IMR-90 (cell line): Measurements from ENCODE around the gene PPP2R2D. TPM values are rescaled to one million over a fixed set of nuclear protein-coding genes. Genes with fewer than 3 reads are reported as not detected.

ENCODE experiments used
- ATAC-seq: fragments of 200-7000 bp; cut with Tn5 transposase; 2 replicates; pipeline ENCODE4 v1.9.1; 2020; ENCODE audit warnings: low read depth, mild to moderate bottlenecking, moderate library complexity
- BruUV-seq: library from RNA; stranded (reverse); fragments of 400-500 nt; replicated peaks from 2 replicates; lab custom pipeline; 2021; lab: Mats Ljungman, UMichigan
- CTCF ChIA-PET: fragments of 300-600 bp; formaldehyde crosslinking; extraction: SDS; loops from one replicate; lab custom pipeline; 2021; ENCODE audit warnings: antibody characterized with exemption; lab: Yijun Ruan, JAX
- POLR2A ChIA-PET: fragments of 300-600 bp; sonication (Branson Sonifier 250); formaldehyde crosslinking; loops from one replicate; lab custom pipeline; 2022; ENCODE audit warnings: antibody characterized with exemption; ENCODE audit not compliant: unreplicated experiment; lab: Charles Lee
- DNase-seq: peaks from one replicate; pipeline ENCODE4 v3.0.0; 2013
- H2AFZ ChIP-seq: replicated peaks from 2 replicates; pipeline ENCODE3; 2013; ENCODE audit warnings: low read length, mild to moderate bottlenecking; ENCODE audit not compliant: poor library complexity
- H2AK5ac ChIP-seq: 2 replicates; pipeline ENCODE4 v1.6.1; 2013; ENCODE audit warnings: low read depth, low read length, inconsistent platforms
- H2AK9ac ChIP-seq: replicated peaks from 2 replicates; pipeline ENCODE3; 2013; ENCODE audit warnings: mild to moderate bottlenecking, low read depth, low read length, moderate library complexity; ENCODE audit not compliant: poor library complexity
- H2BK120ac ChIP-seq: 2 replicates; pipeline ENCODE4 v1.6.1; 2013; ENCODE audit warnings: low read depth, low read length, inconsistent platforms
- H2BK15ac ChIP-seq: 3 replicates; pipeline ENCODE4 v1.6.1; 2013; ENCODE audit warnings: low read depth, low read length, inconsistent platforms
- H2BK20ac ChIP-seq: 2 replicates; pipeline ENCODE4 v1.6.1; 2013; ENCODE audit warnings: low read depth, mild to moderate bottlenecking, inconsistent platforms, low read length, moderate library complexity
- H2BK5ac ChIP-seq: 2 replicates; pipeline ENCODE4 v1.6.1; 2013; ENCODE audit warnings: mild to moderate bottlenecking, low read depth, low read length, inconsistent platforms; ENCODE audit not compliant: poor library complexity, severe bottlenecking
- H3K14ac ChIP-seq: replicated peaks from 2 replicates; pipeline ENCODE4 v1.6.1; 2013; ENCODE audit warnings: low read depth, low read length, inconsistent platforms
- H3K18ac ChIP-seq: 2 replicates; pipeline ENCODE4 v1.6.1; 2013; ENCODE audit warnings: low read depth, low read length, control low read depth
- H3K23ac ChIP-seq: 2 replicates; pipeline ENCODE4 v1.6.1; 2013; ENCODE audit warnings: low read depth, low read length, inconsistent platforms
- H3K27ac ChIP-seq: 2 replicates; pipeline ENCODE4 v1.5.1; 2013; ENCODE audit warnings: mild to moderate bottlenecking, control low read depth, low read length; ENCODE audit not compliant: insufficient read depth
- H3K27me3 ChIP-seq: 2 replicates; pipeline ENCODE4 v1.6.1; 2013; ENCODE audit warnings: low read length; ENCODE audit not compliant: control insufficient read depth, insufficient read depth
- H3K36me3 ChIP-seq: 2 replicates; pipeline ENCODE4 v1.6.1; 2013; ENCODE audit warnings: low read length, mixed read lengths; ENCODE audit not compliant: control insufficient read depth, insufficient read depth
- H3K4ac ChIP-seq: 2 replicates; pipeline ENCODE4 v1.6.1; 2013; ENCODE audit warnings: low read depth, low read length, inconsistent platforms
- H3K4me1 ChIP-seq: 2 replicates; pipeline ENCODE4 v1.6.1; 2013; ENCODE audit warnings: low read length, mixed read lengths; ENCODE audit not compliant: control insufficient read depth, insufficient read depth
- H3K4me2 ChIP-seq: 2 replicates; pipeline ENCODE4 v1.6.1; 2013; ENCODE audit warnings: low read depth, mild to moderate bottlenecking, control low read depth, low read length, moderate library complexity
- H3K4me3 ChIP-seq: 2 replicates; pipeline ENCODE4 v1.5.1; 2013; ENCODE audit warnings: low read depth, mild to moderate bottlenecking, control low read depth, low read length, moderate library complexity; ENCODE audit not compliant: insufficient read depth
- H3K56ac ChIP-seq: 2 replicates; pipeline ENCODE4 v1.6.1; 2013; ENCODE audit warnings: low read length, inconsistent platforms; ENCODE audit not compliant: insufficient read depth; ENCODE audit errors: extremely low read depth
- H3K79me1 ChIP-seq, 2 experiments: 2 replicates each; pipeline ENCODE4 v1.6.1; 2013; ENCODE audit warnings: low read length in 2 of 2, inconsistent platforms in 1 of 2, low read depth in 1 of 2
- H3K9ac ChIP-seq: 2 replicates; pipeline ENCODE4 v1.6.1; 2013; ENCODE audit warnings: low read depth, low read length, control low read depth
- H3K9me1 ChIP-seq: 2 replicates; pipeline ENCODE4 v1.6.1; 2013; ENCODE audit warnings: low read length, inconsistent platforms; ENCODE audit not compliant: insufficient read depth
- H3K9me3 ChIP-seq: 2 replicates; pipeline ENCODE4 v1.6.1; 2013; ENCODE audit warnings: low read length; ENCODE audit not compliant: control insufficient read depth, insufficient read depth
- H4K20me1 ChIP-seq: 2 replicates; pipeline ENCODE4 v1.6.1; 2013; ENCODE audit warnings: low read length, inconsistent platforms; ENCODE audit not compliant: insufficient read depth
- H4K5ac ChIP-seq: 2 replicates; pipeline ENCODE4 v1.6.1; 2013; ENCODE audit warnings: mild to moderate bottlenecking, low read depth, low read length, control low read depth
- H4K8ac ChIP-seq, 2 experiments: 2 replicates each; pipeline ENCODE4 v1.6.1; 2013; ENCODE audit warnings: low read depth in 2 of 2, low read length in 2 of 2, control low read depth in 1 of 2, inconsistent platforms in 1 of 2
- H4K91ac ChIP-seq: 2 replicates; pipeline ENCODE4 v1.6.1; 2013; ENCODE audit warnings: low read depth, low read length, inconsistent platforms; ENCODE audit not compliant: insufficient read depth
- BHLHE40 ChIP-seq: fragments of 150-350 bp; IDR thresholded peaks from 2 replicates; pipeline ENCODE4 v1.6.1; 2016; ENCODE audit warnings: mild to moderate bottlenecking, low read depth, low read length
- CEBPB ChIP-seq: IDR thresholded peaks from 2 replicates; pipeline ENCODE4 v1.6.1; 2012; ENCODE audit warnings: low read depth, low read length, improper control_type of control experiment
- CHD1 ChIP-seq: IDR thresholded peaks from 2 replicates; pipeline ENCODE4 v1.6.1; 2012; ENCODE audit warnings: low read depth, low read length, improper control_type of control experiment
- MAFK ChIP-seq: IDR thresholded peaks from 2 replicates; pipeline ENCODE4 v1.6.1; 2012; ENCODE audit warnings: low read depth, low read length, improper control_type of control experiment
- MAZ ChIP-seq: IDR thresholded peaks from 2 replicates; pipeline ENCODE4 v1.6.1; 2012; ENCODE audit warnings: low read depth, mild to moderate bottlenecking, low read length, improper control_type of control experiment, moderate library complexity, borderline replicate concordance
- MXI1 ChIP-seq: IDR thresholded peaks from 2 replicates; pipeline ENCODE4 v1.6.1; 2012; ENCODE audit warnings: low read depth, mild to moderate bottlenecking, low read length, moderate library complexity, borderline replicate concordance
- POLR2A ChIP-seq: IDR thresholded peaks from 2 replicates; pipeline ENCODE4 v1.6.1; 2012; ENCODE audit warnings: mild to moderate bottlenecking, low read depth, low read length
- RAD21 ChIP-seq: IDR thresholded peaks from 2 replicates; pipeline ENCODE4 v1.6.1; 2012; ENCODE audit warnings: low read length, improper control_type of control experiment
- RCOR1 ChIP-seq: IDR thresholded peaks from 2 replicates; pipeline ENCODE4 v1.6.1; 2012; ENCODE audit warnings: mild to moderate bottlenecking, low read length, improper control_type of control experiment; ENCODE audit not compliant: insufficient replicate concordance
- SMC3 ChIP-seq: fragments of 150-350 bp; IDR thresholded peaks from 2 replicates; pipeline ENCODE4 v1.6.1; 2016; ENCODE audit warnings: low read depth, mild to moderate bottlenecking, antibody characterized with exemption, low read length, moderate library complexity
- WGBS, 2 experiments: methylation state at CpG; one replicate each; pipeline versions ENCODE4 v1.1.5 to v1.1.7; 2013; ENCODE audit warnings: missing lambda C conversion rate in 2 of 2; ENCODE audit not compliant: insufficient read length in 1 of 2; ENCODE audit errors: extremely low coverage in 2 of 2; 5-methylcytosine and 5-hydroxymethylcytosine counted together
- dilution Hi-C: fragments of 300-500 bp; cut with HindIII; formaldehyde crosslinking; loops from one replicate; pipeline ENCODE4 v1.14.3; 2018; ENCODE audit warnings: low sequenced_read_pairs; ENCODE audit not compliant: unreplicated experiment
- in situ Hi-C: fragments of 300-500 bp; cut with MboI; formaldehyde crosslinking; loops from 3 replicates; pipeline ENCODE4 v1.14.3; 2019; ENCODE audit warnings: low sequenced_read_pairs, inconsistent platforms, mixed read lengths
- intact Hi-C: fragments of 100-400 bp; cut with micrococcal nuclease; formaldehyde crosslinking; loops from 2 replicates; pipeline ENCODE4 v1.10.0; 2022
- polyA plus RNA-seq, 3 experiments: library from polyadenylated mRNA; depleted of rRNA; stranded (reverse); fragments of >200 nt; gene quantifications; 2 replicates each; pipeline ENCODE4 v1.2.3, GENCODE V29; 2012; ENCODE audit warnings: low replicate concordance in 1 of 3
- total RNA-seq: library from RNA; depleted of rRNA; stranded (reverse); fragments of >200 nt; gene quantifications from 2 replicates; pipeline ENCODE4 v1.2.3, GENCODE V29; 2012

The PPP2R2D gene
- total and polyA plus RNA-seq, 2 of the 4 experiments (the other 2 are of a cell fraction) = 22.8 to 23.8 TPM

GRCh38 chr10:131943021-131943814, 42.4 kb downstream of the PPP2R2D start (continued):
- no peak for TF ChIP-seq RCOR1

GRCh38 chr10:131944412-131944811, 43.6 kb downstream of the PPP2R2D start:
- no peak overlapping the region for H3K23ac ChIP-seq
- no peak overlapping the region for H3K56ac ChIP-seq
- H3K4ac ChIP-seq = no peak overlapping the region
- no peak overlapping the region for H2BK120ac ChIP-seq
- intact Hi-C loops = no loop called here
- H3K9me3 ChIP-seq = no peaks in the 10 kb centered on the region
- H2AK9ac ChIP-seq = no peak overlapping the region
- no TSS peak for BruUV-seq
- H3K27me3 ChIP-seq = no peaks in the 10 kb centered on the region
- no peak overlapping the region for H2BK20ac ChIP-seq
- H3K4me2 ChIP-seq = no peak overlapping the region
- no peak overlapping the region for H2BK5ac ChIP-seq
- H3K27ac ChIP-seq = no peak overlapping the region
- no peak overlapping the region for H3K18ac ChIP-seq
- H3K4me3 ChIP-seq = no peak overlapping the region
- H3K79me1 ChIP-seq = peaks cover 39 to 63% of the 10 kb centered on the region in 2 experiments
- H3K9ac ChIP-seq = no peak overlapping the region
- peaks cover 21% of the 10 kb centered on the region for H3K4me1 ChIP-seq
- no peak overlapping the region; the same call in 2 of the 3 replicates for H2BK15ac ChIP-seq
- ChIA-PET CTCF (interaction anchor here (1.1 to 1.5 kb wide), 2 partner anchors 21 to 59 kb away, joined by 3 to 4 read pairs; no protein-coding TSS in a partner anchor), POLR2A (no interaction called here)
- H3K36me3 ChIP-seq = peaks cover 42% of the 10 kb centered on the region
- ATAC-seq = no peak
- H2AFZ ChIP-seq = no peak overlapping the region
- H3K9me1 ChIP-seq = peaks cover 32% of the 10 kb centered on the region
- H4K91ac ChIP-seq = no peak overlapping the region
- H4K8ac ChIP-seq = no peak overlapping the region
- in situ Hi-C loops = no loop called here
- dilution Hi-C loops = no loop called here
- no CpG with 5 or more reads among the region's 4 CpGs for WGBS, 2 experiments
- H2AK5ac ChIP-seq = no peak overlapping the region; the same call in 1 of the 2 replicates
- no peak for DNase-seq
- H3K14ac ChIP-seq = no peak overlapping the region
- no peak overlapping the region for H4K5ac ChIP-seq
- no peak for TF ChIP-seq SMC3
- TF ChIP-seq CEBPB = no peak
- no peak for TF ChIP-seq POLR2A
- TF ChIP-seq CHD1 = no peak
- no peak for TF ChIP-seq BHLHE40
- TF ChIP-seq RAD21 = no peak
- TF ChIP-seq MAFK = no peak
- TF ChIP-seq MAZ = no peak
- no peak for TF ChIP-seq MXI1
- H4K20me1 ChIP-seq = peaks cover 16% of the 10 kb centered on the region
